Esophagus muscularis mucosa (tissue), 3 donors: ENCODE results near the gene COL4A6.

Source experiments
- POLR2A ChIP-seq: fragments of 450-650 bp; IDR thresholded peaks from one replicate; pipeline ENCODE4 v1.6.1; 2017; ENCODE audit warnings: antibody characterized with exemption, moderate library complexity, mild to moderate bottlenecking, low read depth
- TF ChIP-seq, protein P1 (sequence below), 3 experiments: fragments of 200-600 bp in 2 of 3; fragments of 450-650 bp in 1 of 3; sonication (generic) in 2 of 3; IDR thresholded peaks; one replicate each; pipeline ENCODE4 v1.5.1; 2017 to 2019; ENCODE audit warnings: antibody characterized with exemption in 3 of 3, mild to moderate bottlenecking in 2 of 3, moderate library complexity in 1 of 3

- TF ChIP-seq POLR2A, result no peak
- TF ChIP-seq, protein P1, sequence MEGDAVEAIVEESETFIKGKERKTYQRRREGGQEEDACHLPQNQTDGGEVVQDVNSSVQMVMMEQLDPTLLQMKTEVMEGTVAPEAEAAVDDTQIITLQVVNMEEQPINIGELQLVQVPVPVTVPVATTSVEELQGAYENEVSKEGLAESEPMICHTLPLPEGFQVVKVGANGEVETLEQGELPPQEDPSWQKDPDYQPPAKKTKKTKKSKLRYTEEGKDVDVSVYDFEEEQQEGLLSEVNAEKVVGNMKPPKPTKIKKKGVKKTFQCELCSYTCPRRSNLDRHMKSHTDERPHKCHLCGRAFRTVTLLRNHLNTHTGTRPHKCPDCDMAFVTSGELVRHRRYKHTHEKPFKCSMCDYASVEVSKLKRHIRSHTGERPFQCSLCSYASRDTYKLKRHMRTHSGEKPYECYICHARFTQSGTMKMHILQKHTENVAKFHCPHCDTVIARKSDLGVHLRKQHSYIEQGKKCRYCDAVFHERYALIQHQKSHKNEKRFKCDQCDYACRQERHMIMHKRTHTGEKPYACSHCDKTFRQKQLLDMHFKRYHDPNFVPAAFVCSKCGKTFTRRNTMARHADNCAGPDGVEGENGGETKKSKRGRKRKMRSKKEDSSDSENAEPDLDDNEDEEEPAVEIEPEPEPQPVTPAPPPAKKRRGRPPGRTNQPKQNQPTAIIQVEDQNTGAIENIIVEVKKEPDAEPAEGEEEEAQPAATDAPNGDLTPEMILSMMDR (IDR thresholded peaks at IDR 0.05), result no peak
These were observed 260.1 kb downstream of the COL4A6 start for GRCh38 chrX:108178143-108178498.
